ENCODE measurements around the gene YWHAH. TPM values are rescaled to one million over a fixed set of nuclear protein-coding genes. Genes with fewer than 3 reads are reported as not detected.

YWHAH gene
- total and polyA plus RNA-seq, 7 donors: 85.8 to 171 (median 106) TPM

GRCh38 chr22:31899669-31900068 lies 44.7 kb upstream of the YWHAH start:
- H3K36me3 ChIP-seq: peaks cover 0 to 68% (median 8%) of the 10 kb centered on the region in 4 donors
- intact Hi-C loops (cut with DNase I): no loop called here
- 95 to 96% methylated on average over 4 of the region's 4 CpGs for WGBS, 2 donors
- H3K9me3 ChIP-seq: no peaks in the 10 kb centered on the region
- H3K4me3 ChIP-seq: no peak overlapping the region
- no peak for DNase-seq
- TF ChIP-seq EP300 (IDR thresholded peaks at IDR 0.05) (no peak), POLR2A (IDR thresholded peaks at IDR 0.05) (no peak), POLR2AphosphoS5 (IDR thresholded peaks at IDR 0.05) (no peak), CTCF (IDR thresholded peaks at IDR 0.05) (no peak)
- no peak overlapping the region for H3K27ac ChIP-seq
- H3K4me1 ChIP-seq: no peaks in the 10 kb centered on the region
- H3K27me3 ChIP-seq: no peaks in the 10 kb centered on the region

GRCh38 chr22:31901388-31902137 lies 42.8 kb upstream of the YWHAH start:
- Histone ChIP-seq H3K36me3 (peaks cover 0 to 72% (median 11%) of the 10 kb centered on the region in 4 donors), H3K4me1 (no peaks in the 10 kb centered on the region), H3K4me3 (no peak overlapping the region), H3K27ac (no peak overlapping the region), H3K27me3 (no peaks in the 10 kb centered on the region), H3K9me3 (no peaks in the 10 kb centered on the region)
- WGBS, 2 donors: 89 to 93% methylated on average over 6 of the region's 6 CpGs
- intact Hi-C loops (cut with DNase I): no loop called here
- TF ChIP-seq POLR2AphosphoS5 (IDR thresholded peaks at IDR 0.05) (no peak), EP300 (IDR thresholded peaks at IDR 0.05) (no peak), CTCF (IDR thresholded peaks at IDR 0.05) (no peak), POLR2A (IDR thresholded peaks at IDR 0.05) (no peak)
- no peak for DNase-seq

- Histone ChIP-seq H3K27ac (no peak overlapping the region), H3K9me3 (no peaks in the 10 kb centered on the region), H3K36me3 (peaks cover 0 to 55% (median 10%) of the 10 kb centered on the region in 4 donors), H3K4me3 (no peak overlapping the region), H3K27me3 (no peaks in the 10 kb centered on the region), H3K4me1 (no peaks in the 10 kb centered on the region)
- WGBS, 2 donors: 95 to 96% methylated on average over 3 of the region's 3 CpGs
- DNase-seq: no peak
- TF ChIP-seq EP300 (IDR thresholded peaks at IDR 0.05): no peak
- TF ChIP-seq CTCF (IDR thresholded peaks at IDR 0.05): no peak
- TF ChIP-seq POLR2AphosphoS5 (IDR thresholded peaks at IDR 0.05): no peak
- no peak for TF ChIP-seq POLR2A (IDR thresholded peaks at IDR 0.05)
- intact Hi-C loops (cut with DNase I): no loop called here
Measured at GRCh38 chr22:31904651-31905050, 39.7 kb upstream of the YWHAH start.

GRCh38 chr22:31905356-31905755 lies 39.0 kb upstream of the YWHAH start:
- 95% methylated on average over 10 of the region's 10 CpGs for WGBS, 2 donors
- DNase-seq: no peak
- H3K36me3 ChIP-seq: peaks cover 0 to 53% (median 10%) of the 10 kb centered on the region in 4 donors
- no peak overlapping the region for H3K4me3 ChIP-seq
- no peaks in the 10 kb centered on the region for H3K4me1 ChIP-seq
- no peak for TF ChIP-seq EP300 (IDR thresholded peaks at IDR 0.05)
- H3K27me3 ChIP-seq: no peaks in the 10 kb centered on the region
- no peaks in the 10 kb centered on the region for H3K9me3 ChIP-seq
- H3K27ac ChIP-seq: no peak overlapping the region
- intact Hi-C loops (cut with DNase I): no loop called here

- DNase-seq: no peak
- TF ChIP-seq POLR2A (IDR thresholded peaks at IDR 0.05) (no peak), EP300 (IDR thresholded peaks at IDR 0.05) (no peak), POLR2AphosphoS5 (IDR thresholded peaks at IDR 0.05) (no peak), CTCF (IDR thresholded peaks at IDR 0.05) (no peak)
- peaks cover 0 to 53% (median 10%) of the 10 kb centered on the region in 4 donors for H3K36me3 ChIP-seq
- 96 to 97% methylated on average over 16 of the region's 16 CpGs for WGBS, 2 donors
- no peaks in the 10 kb centered on the region for H3K9me3 ChIP-seq
- H3K27me3 ChIP-seq: no peaks in the 10 kb centered on the region
- H3K27ac ChIP-seq: no peak overlapping the region
- intact Hi-C loops (cut with DNase I): no loop called here
- H3K4me1 ChIP-seq: no peaks in the 10 kb centered on the region
- H3K4me3 ChIP-seq: no peak overlapping the region
Measured at GRCh38 chr22:31906086-31906485, 38.2 kb upstream of the YWHAH start.
